Stomach (tissue), 4 donors: ENCODE measurements around the gene KDM1B.

ENCODE experiments used
- CTCF ChIP-seq, 7 experiments: fragments of 450-650 bp in 4 of 7; fragments of 200-600 bp in 3 of 7; sonication (generic) in 3 of 7; IDR thresholded peaks; one replicate each; pipeline ENCODE4 v1.5.1; 2016 to 2019; ENCODE audit warnings: antibody characterized with exemption in 7 of 7, control low read depth in 2 of 7, mild to moderate bottlenecking in 1 of 7
- EP300 ChIP-seq: sonication (generic); formaldehyde crosslinking; IDR thresholded peaks from one replicate; pipeline ENCODE4 v1.6.1; 2017; ENCODE audit warnings: antibody characterized with exemption
- POLR2A ChIP-seq, 4 donors: fragments of 450-650 bp; IDR thresholded peaks; one replicate each; pipeline ENCODE4 v1.6.1; 2016; ENCODE audit warnings: antibody characterized with exemption in 4 of 4, control low read depth in 2 of 4, mild to moderate bottlenecking in 1 of 4, moderate library complexity in 1 of 4
- POLR2AphosphoS5 ChIP-seq, 3 donors: sonication (generic); formaldehyde crosslinking; IDR thresholded peaks; one replicate each; pipeline ENCODE4 v1.6.1; 2016; ENCODE audit warnings: antibody characterized with exemption in 3 of 3

- TF ChIP-seq CTCF (IDR thresholded peaks at IDR 0.05) = no peak
- no peak for TF ChIP-seq POLR2AphosphoS5 (IDR thresholded peaks at IDR 0.05)
- no peak for TF ChIP-seq POLR2A (IDR thresholded peaks at IDR 0.05)
- TF ChIP-seq EP300 = no peak
These were observed 5.7 kb downstream of the KDM1B start for GRCh38 chr6:18160911-18161310.
